Caco-2 (cell line): ENCODE results near the gene PPP2R2B. TPM values are rescaled to one million over a fixed set of nuclear protein-coding genes. Genes with fewer than 3 reads are reported as not detected.

Experiments used
- BruUV-seq: library from RNA; stranded (reverse); fragments of 400-500 nt; replicated peaks from 2 replicates; lab custom pipeline; 2021; lab: Mats Ljungman, UMichigan
- CTCF ChIA-PET: fragments of 300-600 bp; sonication (Branson Sonifier 250); formaldehyde crosslinking; loops from one replicate; lab custom pipeline; 2022; ENCODE audit warnings: antibody characterized with exemption; lab: Charles Lee
- POLR2A ChIA-PET: fragments of 300-600 bp; sonication (Branson Sonifier 250); formaldehyde crosslinking; loops from one replicate; lab custom pipeline; 2022; ENCODE audit warnings: antibody characterized with exemption; lab: Charles Lee
- DNase-seq, 2 experiments: peaks; one replicate each; pipeline versions ENCODE4 v3.0.0 to v3.0.0-alpha.2; 2020 to 2022
- H3K27me3 ChIP-seq: replicated peaks from 2 replicates; pipeline ENCODE4 v1.6.0; 2011; ENCODE audit warnings: low read length; ENCODE audit not compliant: control insufficient read depth, insufficient read depth
- H3K36me3 ChIP-seq: 2 replicates; pipeline ENCODE4 v1.5.1; 2011; ENCODE audit warnings: low read length; ENCODE audit not compliant: control insufficient read depth, insufficient read depth
- H3K4me1 ChIP-seq: fragments of 250-450 bp; sonication (Bioruptor Pico); 2 replicates; pipeline ENCODE4 v1.5.1; 2020; ENCODE audit warnings: mild to moderate bottlenecking
- H3K4me3 ChIP-seq: 2 replicates; pipeline ENCODE4 v1.5.1; 2011; ENCODE audit warnings: low read depth, mild to moderate bottlenecking, control low read depth, low read length
- H3K9me3 ChIP-seq: fragments of 250-450 bp; sonication (Bioruptor Pico); 2 replicates; pipeline ENCODE4 v1.5.1; 2020; ENCODE audit warnings: mild to moderate bottlenecking, moderate library complexity
- H3K27ac Mint-ChIP-seq: one replicate; pipeline ENCODE4 v1.8.0; 2022; ENCODE audit warnings: mixed read lengths; ENCODE audit not compliant: unreplicated experiment
- H3K27me3 Mint-ChIP-seq: one replicate; pipeline ENCODE4 v1.8.0; 2022; ENCODE audit warnings: mixed read lengths; ENCODE audit not compliant: insufficient read depth, unreplicated experiment
- H3K36me3 Mint-ChIP-seq: one replicate; pipeline ENCODE4 v1.8.0; 2022; ENCODE audit warnings: mild to moderate bottlenecking, mixed read lengths; ENCODE audit not compliant: insufficient read depth, unreplicated experiment
- H3K4me1 Mint-ChIP-seq: one replicate; pipeline ENCODE4 v1.8.0; 2022; ENCODE audit warnings: low read depth, mixed read lengths; ENCODE audit not compliant: unreplicated experiment
- H3K4me3 Mint-ChIP-seq: one replicate; pipeline ENCODE4 v1.8.0; 2022; ENCODE audit warnings: mild to moderate bottlenecking, moderate library complexity, mixed read lengths; ENCODE audit not compliant: unreplicated experiment
- H3K9me3 Mint-ChIP-seq: one replicate; pipeline ENCODE4 v1.8.0; 2022; ENCODE audit warnings: mixed read lengths; ENCODE audit not compliant: unreplicated experiment
- CTCF ChIP-seq, 2 experiments: fragments of 200-600 bp in 1 of 2; IDR thresholded peaks; 1 replicate in 1 of 2; 2 replicates in 1 of 2; pipeline versions ENCODE4 v1.5.1 to v1.8.0; 2011 to 2022; ENCODE audit warnings: antibody characterized with exemption in 1 of 2, control low read depth in 1 of 2, inconsistent platforms in 1 of 2, low read depth in 1 of 2, low read length in 1 of 2, mild to moderate bottlenecking in 1 of 2, moderate library complexity in 1 of 2; ENCODE audit not compliant: insufficient read depth in 1 of 2, severe bottlenecking in 1 of 2, unreplicated experiment in 1 of 2
- intact Hi-C: fragments of 100-400 bp; cut with micrococcal nuclease; formaldehyde crosslinking; loops from one replicate; pipeline ENCODE4 v1.10.0; 2022; ENCODE audit not compliant: unreplicated experiment
- total RNA-seq: library from RNA; stranded (reverse); gene quantifications from 2 replicates; pipeline ENCODE4 v1.2.3, GENCODE V29; 2022

PPP2R2B gene
- total RNA-seq, 1 experiment from 2014 or later = 9.8 TPM

- Mint-ChIP-seq H3K4me1 (no peaks in the 10 kb centered on the region), H3K36me3 (no peaks in the 10 kb centered on the region), H3K4me3 (no peak overlapping the region), H3K9me3 (no peaks in the 10 kb centered on the region), H3K27ac (no peak overlapping the region), H3K27me3 (peaks cover 8% of the 10 kb centered on the region)
- no peaks in the 10 kb centered on the region for H3K9me3 ChIP-seq
- intact Hi-C loops = no loop called here
- CTCF ChIA-PET = interaction anchor here (1.0 kb wide), 1 partner anchor 16 kb away, joined by 4 read pairs; no protein-coding TSS in a partner anchor
- no peaks in the 10 kb centered on the region for H3K36me3 ChIP-seq
- BruUV-seq = no TSS peak
- DNase-seq = no peak
- POLR2A ChIA-PET = no interaction called here
- H3K4me1 ChIP-seq = no peaks in the 10 kb centered on the region
- no peaks in the 10 kb centered on the region for H3K27me3 ChIP-seq
- TF ChIP-seq CTCF (IDR thresholded peaks at IDR 0.05; ENCODE audit: insufficient read depth in 1 of 2, low read depth in 1 of 2, low read length in 1 of 2, severe bottlenecking in 1 of 2, unreplicated experiment in 1 of 2) = no peak
- no peak overlapping the region for H3K4me3 ChIP-seq
These were observed 328.9 kb downstream of the PPP2R2B start for GRCh38 chr5:146549615-146550014.

GRCh38 chr5:146548781-146549449, 329.6 kb downstream of the PPP2R2B start:
- DNase-seq = no peak
- Histone ChIP-seq H3K27me3 (no peaks in the 10 kb centered on the region), H3K36me3 (no peaks in the 10 kb centered on the region), H3K9me3 (no peaks in the 10 kb centered on the region), H3K4me1 (no peaks in the 10 kb centered on the region), H3K4me3 (no peak overlapping the region)
- BruUV-seq = no TSS peak
- Mint-ChIP-seq H3K27me3 (peaks cover 8% of the 10 kb centered on the region), H3K27ac (no peak overlapping the region), H3K36me3 (no peaks in the 10 kb centered on the region), H3K4me1 (no peaks in the 10 kb centered on the region), H3K9me3 (no peaks in the 10 kb centered on the region), H3K4me3 (no peak overlapping the region)
- no peak for TF ChIP-seq CTCF (IDR thresholded peaks at IDR 0.05; ENCODE audit: insufficient read depth in 1 of 2, low read depth in 1 of 2, low read length in 1 of 2, severe bottlenecking in 1 of 2, unreplicated experiment in 1 of 2)
- intact Hi-C loops = no loop called here
- ChIA-PET CTCF (interaction anchor here (0.8 to 1.0 kb wide), 2 partner anchors 15 to 16 kb away, joined by 4 read pairs; no protein-coding TSS in a partner anchor), POLR2A (no interaction called here)

GRCh38 chr5:146544232-146544631, 334.3 kb downstream of the PPP2R2B start:
- Mint-ChIP-seq H3K27ac (no peak overlapping the region), H3K27me3 (peaks cover 4% of the 10 kb centered on the region), H3K4me1 (peaks cover 12% of the 10 kb centered on the region), H3K9me3 (no peaks in the 10 kb centered on the region), H3K36me3 (no peaks in the 10 kb centered on the region), H3K4me3 (no peak overlapping the region)
- POLR2A ChIA-PET = no interaction called here
- TF ChIP-seq CTCF (IDR thresholded peaks at IDR 0.05; ENCODE audit: insufficient read depth in 1 of 2, low read depth in 1 of 2, low read length in 1 of 2, severe bottlenecking in 1 of 2, unreplicated experiment in 1 of 2) = no peak
- no peaks in the 10 kb centered on the region; the same call in 1 of the 2 replicates for H3K4me1 ChIP-seq
- BruUV-seq = no TSS peak
- no peaks in the 10 kb centered on the region for H3K27me3 ChIP-seq
- H3K4me3 ChIP-seq = no peak overlapping the region
- no peak for DNase-seq
- intact Hi-C loops = loop anchor here (5.0 kb wide), 1 partner anchor 118 kb away; no protein-coding TSS in a partner anchor
- CTCF ChIA-PET = interaction anchor here (3.0 kb wide), 1 partner anchor 644 kb away, joined by 21 read pairs; no protein-coding TSS in a partner anchor
- H3K9me3 ChIP-seq = no peaks in the 10 kb centered on the region
- no peaks in the 10 kb centered on the region for H3K36me3 ChIP-seq
